HepG2 (cell line): ENCODE results near the gene RAB23. TPM values are rescaled to one million over a fixed set of nuclear protein-coding genes. Genes with fewer than 3 reads are reported as not detected.

ENCODE experiments used
- ATAC-seq: fragments of 200-7000 bp; cut with Tn5 transposase; 3 replicates; pipeline ENCODE4 v1.9.1; 2020; ENCODE audit warnings: mild to moderate bottlenecking, moderate library complexity
- BruUV-seq: library from RNA; stranded (reverse); fragments of 400-500 nt; replicated peaks from 2 replicates; lab custom pipeline; 2021; lab: Mats Ljungman, UMichigan
- CTCF ChIA-PET: fragments of 300-600 bp; formaldehyde crosslinking; extraction: SDS; loops from one replicate; lab custom pipeline; 2021; ENCODE audit warnings: low total read pairs, inconsistent platforms, low intra/inter-chr PET ratio; lab: Yijun Ruan, JAX
- POLR2A ChIA-PET: fragments of 350-600 bp; sonication (Branson Sonifier 250); formaldehyde crosslinking; loops from one replicate; lab custom pipeline; 2020; ENCODE audit warnings: antibody characterized with exemption, inconsistent platforms; lab: Yijun Ruan, JAX
- DNase-seq: peaks from one replicate; pipeline ENCODE4 v3.0.0-alpha.2; 2015; ENCODE audit warnings: low spot score
- FAIRE-seq: peaks from 3 replicates; lab custom pipeline; 2011; peaks lifted over from hg19 to GRCh38; lab: Jason Lieb, UNC
- H2AFZ ChIP-seq: one replicate; pipeline ENCODE4 v1.6.1; 2011; ENCODE audit warnings: low read length, inconsistent platforms
- H3K27ac ChIP-seq: fragments of 300-600 bp; 3 replicates; pipeline ENCODE4 v1.8.0; 2011; ENCODE audit warnings: mixed run types, mild to moderate bottlenecking, mixed read lengths, low read length, inconsistent platforms; ENCODE audit not compliant: insufficient read depth; ENCODE audit errors: extremely low read length
- H3K27me3 ChIP-seq, 2 experiments: fragments of 200-600 bp in 1 of 2; 2 replicates in 1 of 2; 3 replicates in 1 of 2; pipeline versions ENCODE4 v1.6.0 to v1.8.0; 2011; ENCODE audit warnings: low read length in 2 of 2, mild to moderate bottlenecking in 2 of 2, moderate library complexity in 2 of 2, inconsistent platforms in 1 of 2; ENCODE audit not compliant: insufficient read depth in 2 of 2, control insufficient read depth in 1 of 2
- H3K36me3 ChIP-seq, 2 experiments: fragments of 200-600 bp in 1 of 2; replicated peaks in 1 of 2; 2 replicates in 1 of 2; 3 replicates in 1 of 2; pipeline versions ENCODE4 v1.5.1 to v1.8.0; 2011; ENCODE audit warnings: low read length in 2 of 2, inconsistent platforms in 1 of 2; ENCODE audit not compliant: insufficient read depth in 2 of 2, control insufficient read depth in 1 of 2
- H3K4me1 ChIP-seq: 2 replicates; pipeline ENCODE4 v1.5.1; 2012; ENCODE audit warnings: low read length, inconsistent platforms; ENCODE audit not compliant: insufficient read depth
- H3K4me2 ChIP-seq: 2 replicates; pipeline ENCODE4 v1.6.0; 2011; ENCODE audit warnings: low read depth, low read length, inconsistent platforms
- H3K4me3 ChIP-seq, 3 experiments: fragments of 200-600 bp in 1 of 3; sonication (generic), shearing (Covaris generic) in 1 of 3; replicated peaks in 1 of 3; 2 replicates each; pipeline ENCODE4 v1.5.1; 2011 to 2016; ENCODE audit warnings: low read length in 3 of 3, inconsistent platforms in 2 of 3, low read depth in 2 of 3, mild to moderate bottlenecking in 2 of 3, control low read depth in 1 of 3, mixed read lengths in 1 of 3; ENCODE audit not compliant: insufficient read depth in 1 of 3
- H3K79me2 ChIP-seq: one replicate; pipeline ENCODE4 v1.6.1; 2011; ENCODE audit warnings: low read length, inconsistent platforms; ENCODE audit not compliant: insufficient read depth
- H3K9ac ChIP-seq: 2 replicates; pipeline ENCODE4 v1.6.0; 2011; ENCODE audit warnings: mild to moderate bottlenecking, low read depth, low read length, inconsistent platforms; ENCODE audit not compliant: insufficient read depth
- H3K9me3 ChIP-seq: 2 replicates; pipeline ENCODE4 v1.5.1; 2012; ENCODE audit warnings: mild to moderate bottlenecking, low read length
- H4K20me1 ChIP-seq: 2 replicates; pipeline ENCODE4 v1.6.0; 2011; ENCODE audit warnings: inconsistent platforms, mild to moderate bottlenecking, low read length, moderate library complexity; ENCODE audit not compliant: insufficient read depth
- E2F2 ChIP-seq: sonication (generic); formaldehyde crosslinking; IDR thresholded peaks from 2 replicates; pipeline ENCODE4 v1.4.0; 2020; ENCODE audit warnings: missing genetic modification reagents, borderline replicate concordance
- EP300 ChIP-seq, 3 experiments: sonication (generic) in 1 of 3; formaldehyde crosslinking in 1 of 3; IDR thresholded peaks; 2 replicates each; pipeline versions ENCODE4 v1.5.1 to v1.6.1; 2011 to 2020; ENCODE audit warnings: low read depth in 2 of 3, low read length in 2 of 3, borderline replicate concordance in 1 of 3, improper control_type of control experiment in 1 of 3, mild to moderate bottlenecking in 1 of 3, missing genetic modification reagents in 1 of 3, moderate library complexity in 1 of 3
- MAFK ChIP-seq, 2 experiments: IDR thresholded peaks in 1 of 2; conservative IDR thresholded peaks in 1 of 2; 2 replicates each; pipeline ENCODE4 v1.6.1; 2011; ENCODE audit warnings: improper control_type of control experiment in 2 of 2, low read length in 2 of 2
- SYNCRIP ChIP-seq: fragments of 200-400 bp; formaldehyde crosslinking; IDR thresholded peaks from 2 replicates; pipeline ENCODE4 v1.6.1; 2018; ENCODE audit warnings: mild to moderate bottlenecking, low read depth, low read length; ENCODE audit not compliant: insufficient read depth
- ZNF263 ChIP-seq: sonication (generic); formaldehyde crosslinking; IDR thresholded peaks from 2 replicates; pipeline ENCODE4 v1.4.0; 2020; ENCODE audit warnings: missing genetic modification reagents
- ZNF407 ChIP-seq: sonication (generic); formaldehyde crosslinking; IDR thresholded peaks from one replicate; pipeline ENCODE4 v1.5.1; 2020; ENCODE audit warnings: mild to moderate bottlenecking, missing genetic modification reagents; ENCODE audit errors: not compliant biosample characterization
- ZXDC ChIP-seq: sonication (generic); formaldehyde crosslinking; IDR thresholded peaks from 2 replicates; pipeline ENCODE4 v1.5.0; 2020; ENCODE audit warnings: mild to moderate bottlenecking, missing genetic modification reagents
- WGBS: methylation state at CpG from one replicate; pipeline ENCODE4 v1.1.6; 2017; ENCODE audit warnings: low lambda C conversion rate; 5-methylcytosine and 5-hydroxymethylcytosine counted together
- in situ Hi-C: cut with HindIII; loops from 2 replicates; pipeline ENCODE4 v1.10.0; 2017; ENCODE audit warnings: low pct_unique_long_range_greater_than_20kb; ENCODE audit not compliant: extremely low pct_ligation_motif_present
- intact Hi-C: fragments of 100-400 bp; cut with micrococcal nuclease; formaldehyde crosslinking; loops from one replicate; pipeline ENCODE4 v1.10.0; 2022; ENCODE audit not compliant: unreplicated experiment
- polyA plus RNA-seq, 8 experiments: library from polyadenylated mRNA; depleted of rRNA in 3 of 8; stranded (reverse) in 7 of 8; unstranded in 1 of 8; fragments of >200 nt; fragmentation: Illumina TruSeq in 4 of 8; extraction: Trizol in 4 of 8; gene quantifications; 2 replicates each; pipeline versions ENCODE4 v1.2.1 to v1.2.3, GENCODE V29; 2011 to 2016; ENCODE audit warnings: low read depth in 4 of 8, missing spikeins in 1 of 8, mixed read lengths in 1 of 8; ENCODE audit not compliant: insufficient read depth in 1 of 8
- total RNA-seq, 5 experiments: library from RNA; depleted of rRNA; stranded (reverse); fragments of >200 nt; fragmentation: Illumina TruSeq; extraction: Trizol; gene quantifications; 2 replicates each; pipeline ENCODE4 v1.2.3, GENCODE V29; 2016; ENCODE audit warnings: low read depth in 1 of 5

The RAB23 gene
- total and polyA plus RNA-seq, 2 of the 13 experiments (the other 11 are each of a cell fraction or from before 2014, with no cell fraction given) = 5.5 to 16.4 TPM

GRCh38 chr6:57257911-57258541 is 35.9 kb upstream of the RAB23 start (continued):
- no peak for TF ChIP-seq ZXDC (CRISPR knock-in tag)
- TF ChIP-seq EP300 (IDR thresholded peaks at IDR 0.05; ENCODE audit: low read depth in 2 of 2, low read length in 2 of 2) = no peak
- TF ChIP-seq EP300 (CRISPR knock-in tag; IDR thresholded peaks at IDR 0.05; ENCODE audit: borderline replicate concordance) = no peak
- TF ChIP-seq SYNCRIP = no peak
- no peak for TF ChIP-seq E2F2
- TF ChIP-seq, all 625 proteins: peak for 0

GRCh38 chr6:57256541-57256940 is 34.4 kb upstream of the RAB23 start:
- Histone ChIP-seq H3K9ac (no peak overlapping the region), H3K4me2 (no peak overlapping the region), H3K4me3 (no peak overlapping the region), H2AFZ (no peak overlapping the region), H3K27ac (no peak overlapping the region), H3K79me2 (no peaks in the 10 kb centered on the region), H3K9me3 (no peaks in the 10 kb centered on the region), H4K20me1 (no peaks in the 10 kb centered on the region), H3K36me3 (no peaks in the 10 kb centered on the region), H3K4me1 (peaks cover 26% of the 10 kb centered on the region), H3K27me3 (peaks cover 0 to 4% of the 10 kb centered on the region in 2 experiments; a peak in 1 of 5 replicates)
- ChIA-PET POLR2A (no interaction called here), CTCF (no interaction called here)
- WGBS = 28% methylated on average over 1 of the region's 1 CpG
- ATAC-seq (no peak), FAIRE-seq (no peak), DNase-seq (no peak)
- intact Hi-C loops = no loop called here
- in situ Hi-C loops = no loop called here
- BruUV-seq = no TSS peak
- TF ChIP-seq ZNF263 (CRISPR knock-in tag) = no peak
- no peak for TF ChIP-seq MAFK (conservative IDR thresholded peaks at IDR 0.05 in 1 of 2, IDR thresholded peaks at IDR 0.05 in 1 of 2; ENCODE audit: low read length in 2 of 2)
- no peak for TF ChIP-seq ZNF407 (CRISPR knock-in tag)
